HG03159 (cell line): Measurements from ENCODE around the gene PSMD14.
"Not testable (repeated sequence)": the region's sequence is repeated elsewhere in the genome, so short reads cannot be mapped to it uniquely, and the experiment has no call there.

ENCODE experiments used
- ATAC-seq: cut with Tn5 transposase; IDR thresholded peaks from one replicate; pipeline ENCODE4 v1.9.1; 2021; ENCODE audit warnings: mild to moderate bottlenecking, moderate library complexity; ENCODE audit not compliant: unreplicated experiment

The PSMD14 gene

DNA sequence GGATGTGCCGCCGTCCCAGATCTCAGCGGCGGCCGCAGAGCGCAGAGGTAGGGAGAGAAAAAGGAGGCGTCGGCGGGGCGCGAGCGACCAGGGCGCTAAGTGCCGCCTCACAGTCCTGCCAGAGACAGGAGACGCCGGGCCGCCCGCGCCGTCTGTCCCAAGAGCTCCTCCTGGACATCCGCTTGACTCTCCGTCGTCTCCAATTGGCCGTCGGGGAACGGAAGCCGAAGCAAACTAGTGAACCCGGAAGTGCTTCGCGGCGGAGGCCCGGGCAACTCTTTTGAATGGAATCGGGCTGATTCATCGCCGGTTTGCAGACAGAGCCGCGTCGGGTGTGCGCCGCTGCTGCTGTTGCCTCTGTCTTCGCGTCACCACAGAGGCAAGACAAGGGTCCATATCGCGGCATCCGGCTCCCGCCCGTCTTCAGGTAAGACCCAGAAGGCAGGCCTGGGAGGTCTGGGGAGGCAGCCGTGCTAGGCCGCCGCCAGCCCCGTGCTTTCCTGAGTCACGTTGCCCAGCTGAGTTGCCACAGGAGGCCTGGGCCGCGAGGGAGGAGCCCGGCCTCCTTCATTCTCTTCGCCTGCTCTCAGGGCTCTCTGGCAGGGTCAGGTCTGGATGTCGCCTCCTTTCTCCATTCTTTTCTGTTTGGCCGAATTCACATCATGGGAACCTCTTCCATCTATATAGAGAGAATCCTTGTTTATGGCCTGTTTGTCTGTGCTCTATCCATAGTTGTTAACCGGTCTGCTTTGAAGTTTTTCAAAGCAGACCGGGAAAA lies at the start of gene PSMD14:
Gene PSMD14 (plus strand): TSS at position 248 of the 778 bp plus-strand sequence. CDS start 10,401 bp downstream, outside the sequence.
- peak; percentile 97 for ATAC-seq

DNA sequence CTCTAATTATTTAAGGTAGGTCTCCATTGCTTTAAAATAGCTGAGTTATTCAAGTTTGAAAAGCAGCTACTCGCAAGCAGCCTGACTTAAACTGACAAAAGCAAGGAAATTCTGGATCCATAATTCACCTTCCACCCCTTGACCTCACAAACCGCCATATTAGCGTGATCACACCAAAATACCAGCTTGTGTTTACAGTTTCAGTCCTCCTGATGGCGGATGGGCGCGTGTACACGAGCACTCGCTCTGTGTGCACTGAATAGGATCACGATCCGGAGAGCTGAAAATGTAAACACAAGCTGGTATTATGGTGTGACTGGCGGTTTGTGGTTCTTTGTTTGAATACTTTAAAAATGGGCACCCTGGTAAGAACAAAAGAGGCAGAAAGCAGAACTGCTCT lies 42.4 kb upstream of the PSMD14 start:
- no peak for ATAC-seq

DNA sequence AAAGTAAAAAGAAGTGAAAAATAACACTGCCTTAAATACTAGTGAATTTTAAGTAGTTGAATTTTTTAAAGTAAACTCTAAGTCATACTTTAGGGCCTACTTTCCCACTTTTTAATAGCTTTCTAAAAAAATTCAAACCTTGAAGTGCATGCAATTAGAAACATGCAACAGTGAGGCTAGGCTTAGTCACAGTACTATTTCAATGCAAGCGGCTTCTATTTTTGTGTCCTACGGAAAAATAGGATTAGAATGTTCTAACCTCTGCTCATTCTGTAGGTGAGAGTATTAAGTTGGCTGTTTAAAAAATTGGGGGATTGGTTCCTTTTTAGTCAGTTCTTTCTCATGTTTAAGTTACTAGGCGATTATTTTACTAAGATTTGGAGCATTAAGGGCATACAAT lies 39.1 kb upstream of the PSMD14 start:
- no peak for ATAC-seq

- ATAC-seq = peak; percentile 86
Observed at GRCh38 chr2:161273038-161273760, 35.0 kb upstream of the PSMD14 start.

DNA sequence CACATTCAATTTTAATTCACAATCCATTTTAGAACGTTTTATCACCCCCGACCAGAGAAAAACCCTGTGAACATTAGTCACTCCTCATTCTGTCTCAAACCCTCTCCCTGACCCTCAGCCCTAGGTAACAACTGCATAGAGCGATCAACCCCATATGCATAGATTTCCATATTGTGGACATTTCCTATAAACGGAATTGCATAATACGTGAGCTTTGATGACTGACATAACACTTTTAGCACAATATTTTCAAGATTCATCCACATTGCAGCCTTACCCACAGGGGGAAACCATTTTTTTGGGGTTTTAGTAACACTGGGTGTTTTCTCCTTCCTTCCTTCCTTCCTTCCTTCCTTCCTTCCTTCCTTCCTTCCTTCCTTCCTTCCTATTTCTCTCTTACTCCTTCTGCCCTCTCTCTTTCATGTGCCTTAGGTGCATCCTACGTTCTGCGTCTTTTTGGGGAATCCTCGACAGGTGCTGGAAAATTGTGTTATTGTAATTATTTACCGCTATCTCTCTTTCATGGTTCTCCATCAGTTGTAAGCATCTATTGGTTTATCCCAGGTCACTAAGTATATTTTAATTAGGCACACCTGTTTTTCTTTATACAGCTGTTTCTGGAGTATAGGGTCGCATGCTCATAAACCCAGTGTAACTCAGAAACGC lies 29.5 kb upstream of the PSMD14 start:
- ATAC-seq = not testable (repeated sequence)

DNA sequence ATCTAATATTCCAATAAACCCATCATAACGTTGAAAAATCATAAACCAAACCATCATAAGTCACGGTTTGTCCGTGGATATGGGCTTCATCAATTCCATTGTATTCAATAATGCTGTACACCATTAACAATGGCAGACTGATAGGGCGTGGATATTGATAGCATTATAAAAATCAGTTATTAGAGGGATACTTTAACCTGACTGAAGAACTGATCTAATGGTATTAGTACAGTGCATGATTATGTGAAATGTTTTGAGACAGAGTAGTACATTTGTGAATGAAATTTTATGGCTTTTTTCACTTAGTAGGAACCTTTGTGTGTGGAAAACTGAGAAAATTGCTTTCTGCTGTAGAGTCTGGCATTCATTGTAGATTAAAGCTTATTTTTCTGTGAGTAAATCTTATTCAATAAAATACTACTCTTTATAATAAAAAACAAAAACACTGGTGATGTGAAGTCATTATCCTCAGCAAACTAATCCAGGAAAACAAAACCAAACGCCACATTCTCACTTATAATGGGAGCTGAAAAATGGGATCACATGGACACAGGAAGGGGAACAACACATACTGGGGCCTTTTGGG lies 28.9 kb upstream of the PSMD14 start:
- not testable (repeated sequence) for ATAC-seq

GRCh38 chr2:161280906-161281323 lies 27.3 kb upstream of the PSMD14 start:
- not testable (repeated sequence) for ATAC-seq

DNA sequence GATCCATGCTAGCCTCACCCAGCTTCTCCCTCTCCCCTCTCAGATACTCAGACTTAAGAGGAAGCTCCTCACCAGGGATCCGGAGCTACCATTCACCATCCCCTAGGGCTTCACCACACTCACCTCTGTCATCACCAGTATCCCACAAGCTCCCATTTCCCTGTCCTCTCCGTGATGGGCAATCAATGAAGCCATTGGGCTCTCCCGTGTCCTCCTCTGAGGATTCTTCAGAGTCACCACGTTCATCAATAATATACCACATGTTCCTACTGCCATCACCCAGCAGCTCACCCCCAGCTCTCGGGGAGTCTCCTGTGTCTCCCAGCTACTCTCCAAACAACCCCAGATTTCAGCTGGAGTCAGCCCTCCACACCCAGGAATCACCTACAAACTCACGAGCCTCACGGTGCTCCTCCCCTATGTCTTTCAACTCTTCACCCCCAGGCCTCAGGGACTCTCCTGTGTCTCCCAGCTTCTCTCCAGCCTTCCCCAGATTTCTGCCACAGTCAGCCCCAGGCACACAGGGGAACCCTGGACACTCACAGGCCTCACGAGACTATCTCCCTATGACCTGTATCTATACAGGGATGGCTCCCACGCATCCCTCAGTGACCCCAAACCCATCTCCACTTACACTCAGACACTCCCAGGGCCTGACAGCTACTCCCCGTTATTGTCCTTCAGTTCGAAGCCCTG lies 26.5 kb upstream of the PSMD14 start:
- ATAC-seq = not testable (repeated sequence)

- not testable (repeated sequence) for ATAC-seq
Observed at GRCh38 chr2:161282311-161282644, 25.9 kb upstream of the PSMD14 start.

GRCh38 chr2:161283926-161284325 lies 24.3 kb upstream of the PSMD14 start:
- no peak for ATAC-seq

DNA sequence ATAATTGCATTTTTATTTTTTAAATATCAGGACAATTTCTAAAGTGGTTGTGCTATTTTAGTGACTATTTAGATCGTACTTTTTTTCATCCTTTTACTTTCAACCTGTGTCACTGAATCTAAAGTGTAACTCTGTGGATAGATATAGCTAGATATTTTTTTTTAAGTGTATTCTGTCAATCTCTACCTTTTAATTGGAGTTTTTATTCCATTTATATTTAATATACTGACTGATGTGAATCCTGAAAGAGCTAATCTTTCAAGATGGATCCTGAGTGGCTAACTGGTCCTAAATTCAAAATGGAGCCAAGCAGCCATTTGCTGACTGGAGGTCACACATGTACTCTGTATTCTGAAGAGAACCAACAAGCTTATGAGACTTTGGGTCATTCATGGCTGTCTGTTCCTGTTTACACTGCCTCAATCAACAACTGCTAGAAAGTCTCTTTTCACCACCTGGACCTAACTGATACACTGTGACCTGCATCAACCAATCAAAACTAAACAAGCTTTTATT lies 4.6 kb upstream of the PSMD14 start:
- ATAC-seq = no peak

GRCh38 chr2:161306919-161307318 lies 1.3 kb upstream of the PSMD14 start:
- no peak for ATAC-seq

DNA sequence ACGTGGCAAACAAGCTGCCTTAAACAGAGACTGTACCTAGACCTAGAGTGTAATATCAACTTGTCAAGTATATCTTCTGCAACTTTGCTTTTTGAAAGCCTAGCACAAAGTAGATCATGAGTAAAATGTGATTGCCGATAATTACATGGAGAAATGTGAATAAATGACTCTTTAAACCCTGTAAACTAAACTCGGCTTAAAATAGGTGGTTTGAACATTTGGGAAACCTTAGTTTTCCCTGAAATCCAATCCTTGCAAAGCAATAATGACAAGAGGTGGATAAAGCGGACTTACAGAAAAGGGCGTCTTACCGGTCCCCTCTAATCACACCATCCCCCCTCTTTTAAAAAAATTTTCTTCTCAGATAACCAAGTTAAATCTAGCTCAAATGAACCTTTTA lies 549 bp upstream of the PSMD14 start:
- ATAC-seq = no peak

DNA sequence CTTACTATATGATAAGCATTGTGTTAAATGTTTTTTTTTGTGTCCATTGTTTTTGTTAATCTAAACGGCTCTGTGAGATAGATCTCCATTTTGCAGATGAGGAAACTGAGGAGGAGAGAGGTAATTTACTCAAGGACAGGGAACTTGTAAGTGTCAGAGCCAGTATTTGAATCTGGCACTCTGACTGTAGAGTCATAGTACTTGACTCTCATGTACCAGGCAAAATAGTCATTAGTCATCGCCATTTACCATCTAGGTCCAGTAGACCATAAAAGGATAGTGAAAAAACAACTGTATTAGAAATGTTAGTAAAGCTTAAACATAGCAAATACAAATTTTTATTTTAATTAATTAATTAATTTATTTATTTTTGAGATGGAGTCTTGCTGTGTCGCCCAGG lies 4.8 kb downstream of the PSMD14 start:
- no peak for ATAC-seq

DNA sequence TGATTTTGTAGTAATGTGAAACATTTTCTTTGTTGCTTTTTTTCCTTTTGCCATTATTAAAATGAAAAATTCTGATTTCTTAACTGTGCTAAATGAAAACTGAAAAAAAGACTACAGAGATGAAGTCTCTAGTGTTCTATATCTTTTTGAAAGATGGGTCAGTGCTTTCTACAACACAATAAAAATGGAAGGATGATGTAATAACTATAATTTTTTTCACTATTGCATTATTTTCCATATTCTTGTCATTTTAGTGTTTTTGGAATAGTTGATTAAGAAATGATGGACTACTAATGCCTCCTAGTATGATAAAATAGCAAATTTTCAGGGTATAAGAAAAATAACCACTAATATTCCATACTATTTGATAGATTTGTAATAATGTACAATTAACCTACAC lies 7.2 kb downstream of the PSMD14 start:
- no peak for ATAC-seq

- no peak for ATAC-seq
Observed at GRCh38 chr2:161316701-161317100, 8.5 kb downstream of the PSMD14 start.

GRCh38 chr2:161321944-161322648 lies 13.9 kb downstream of the PSMD14 start:
- ATAC-seq = no peak

GRCh38 chr2:161324876-161325275 lies 16.7 kb downstream of the PSMD14 start:
- ATAC-seq = no peak

DNA sequence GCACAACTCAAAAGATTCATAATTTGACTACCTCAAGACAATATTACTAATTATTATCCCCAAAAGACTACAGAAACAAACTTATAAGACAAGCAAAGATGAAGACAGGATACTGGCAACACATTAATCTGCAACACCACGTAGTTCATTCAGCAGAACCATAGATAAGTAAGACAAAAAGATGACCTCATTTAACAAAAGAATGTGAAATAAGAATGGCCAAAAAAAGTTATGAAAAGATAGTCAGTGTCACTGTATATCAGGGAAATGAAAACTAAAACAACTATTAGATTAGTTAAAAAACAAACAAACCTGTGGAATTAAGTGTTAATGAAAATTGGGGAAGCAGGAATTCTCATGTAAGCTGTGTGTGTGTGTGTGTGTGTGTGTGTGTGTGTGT lies 19.4 kb downstream of the PSMD14 start:
- no peak for ATAC-seq

GRCh38 chr2:161332371-161332967 lies 24.2 kb downstream of the PSMD14 start:
- ATAC-seq = no peak
